CD4-positive, alpha-beta T cell treated with Interleukin-21 for 1 hour (primary cell): ENCODE data around the gene ARHGEF17.

ENCODE experiments used
- DNase-seq: peaks from one replicate; pipeline ENCODE4 v3.0.0-alpha.2; 2020

ARHGEF17 gene

DNA sequence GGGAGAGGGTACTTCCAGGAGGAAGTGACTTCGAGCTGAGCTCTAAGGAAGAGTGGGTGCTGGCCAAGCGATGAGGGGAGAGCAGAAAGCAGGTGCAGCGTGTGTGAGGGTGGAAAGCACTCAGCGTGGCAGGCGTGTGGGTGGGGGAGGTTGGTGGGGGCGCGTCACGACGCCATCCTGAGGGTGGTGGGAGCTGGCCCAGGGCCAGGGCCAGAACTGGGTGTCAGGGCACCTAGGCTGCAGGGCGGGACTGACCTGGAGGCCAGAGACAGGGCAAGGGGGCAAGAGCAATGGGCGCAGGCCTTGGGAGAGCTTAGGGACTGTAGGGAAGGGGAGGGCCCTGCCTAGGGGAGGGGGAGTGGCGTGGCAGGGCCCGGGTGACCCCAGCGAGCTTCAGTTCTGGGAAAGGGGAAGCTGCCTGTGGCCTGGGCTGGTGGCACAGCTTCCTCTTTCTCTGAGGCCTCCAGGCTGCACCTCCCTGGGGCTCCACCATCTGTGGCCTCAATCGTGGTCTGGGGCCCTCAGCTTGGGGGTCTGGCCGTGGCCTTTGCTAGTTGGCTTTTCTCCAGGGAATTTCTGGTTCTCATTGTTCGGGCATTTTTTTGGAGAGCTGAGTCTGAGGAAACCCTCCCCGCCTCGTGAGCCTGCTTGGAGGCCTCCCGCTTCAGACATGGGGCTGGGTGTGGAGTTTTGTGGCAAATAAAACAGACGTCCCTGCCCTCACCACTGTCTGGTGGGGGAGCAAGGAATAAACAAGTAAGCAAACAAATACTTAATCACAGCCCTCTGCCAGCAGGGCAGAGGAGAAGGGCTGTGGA, 77.0 kb downstream of the ARHGEF17 start:
- DNase-seq = peak; percentile 56

GRCh38 chr11:73386016-73386415, 77.9 kb downstream of the ARHGEF17 start:
- no peak for DNase-seq

DNA sequence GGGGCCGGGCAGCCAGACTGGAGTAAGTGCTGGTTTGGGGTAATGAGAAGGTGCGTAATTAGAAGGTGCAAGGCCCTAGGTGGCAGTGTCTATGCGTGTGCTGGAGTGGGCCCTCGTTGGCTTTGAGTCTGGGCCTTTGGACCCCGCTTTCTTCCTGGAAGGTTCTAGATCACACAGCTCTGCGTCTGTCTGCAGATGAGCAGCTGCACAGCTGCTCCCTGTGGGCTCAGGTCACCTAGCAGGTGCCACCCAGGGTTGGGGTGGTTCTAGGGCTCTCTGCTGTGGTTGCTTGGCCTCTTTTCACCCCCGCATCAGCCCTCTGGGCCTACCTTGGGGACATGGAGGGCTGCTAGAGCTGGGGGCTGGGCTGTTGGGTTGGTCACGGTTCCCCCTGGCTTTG, 78.5 kb downstream of the ARHGEF17 start:
- DNase-seq = no peak

DNA sequence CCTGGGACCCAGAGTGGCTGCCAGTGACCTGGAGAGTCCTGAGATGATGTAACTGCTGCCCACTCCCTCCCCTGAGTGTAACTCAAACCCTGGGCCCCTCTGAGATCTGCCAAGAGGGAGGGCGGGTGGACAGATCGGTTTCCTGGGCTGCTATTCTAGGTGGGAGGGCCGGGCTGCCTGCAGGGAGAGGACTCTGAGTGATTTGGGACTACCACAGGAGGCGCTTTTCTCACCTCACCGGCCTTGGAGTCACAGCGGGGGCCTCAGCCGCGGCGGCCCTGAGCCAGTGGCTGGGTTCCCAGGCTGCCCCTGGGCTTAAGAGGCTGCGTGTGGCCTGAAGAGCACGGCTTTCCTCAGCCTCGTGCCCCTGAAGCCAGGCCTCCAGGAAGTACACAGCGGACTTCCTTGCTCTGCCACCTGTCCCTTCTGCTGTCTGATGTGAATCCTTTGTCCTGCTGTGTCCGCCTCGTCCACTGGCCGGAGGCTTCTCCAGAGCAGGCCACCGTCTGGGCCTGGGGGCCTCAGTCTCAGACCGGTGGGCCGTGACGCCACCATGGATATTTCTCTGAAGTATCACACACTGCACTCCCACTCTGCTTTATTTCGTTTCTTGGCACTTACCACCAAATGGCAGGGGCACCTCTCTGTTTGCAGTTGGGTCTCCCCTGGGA, 79.7 kb downstream of the ARHGEF17 start:
- no peak for DNase-seq

- DNase-seq = no peak
These were observed 80.4 kb downstream of the ARHGEF17 start for GRCh38 chr11:73388265-73389133.

DNA sequence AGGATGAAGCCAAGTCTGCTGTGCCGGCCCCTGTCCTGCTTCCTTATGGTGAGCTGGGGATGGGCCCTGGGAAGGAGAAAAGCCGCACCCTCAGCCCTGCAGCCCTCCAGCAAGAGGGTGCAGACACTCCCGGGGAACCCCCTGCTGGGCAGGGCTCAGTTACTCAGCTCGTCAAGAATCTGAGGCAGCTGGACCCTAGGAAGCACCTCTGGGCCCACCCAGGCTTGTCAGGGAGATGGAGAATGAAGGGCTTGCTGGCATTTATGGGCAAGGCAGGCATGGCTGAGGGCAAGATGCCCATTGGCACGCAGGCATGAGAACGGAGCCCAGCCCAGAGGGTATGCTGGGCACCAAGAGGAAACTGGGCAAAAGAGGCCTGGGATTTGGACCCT, 81.1 kb downstream of the ARHGEF17 start:
- DNase-seq = no peak

DNA sequence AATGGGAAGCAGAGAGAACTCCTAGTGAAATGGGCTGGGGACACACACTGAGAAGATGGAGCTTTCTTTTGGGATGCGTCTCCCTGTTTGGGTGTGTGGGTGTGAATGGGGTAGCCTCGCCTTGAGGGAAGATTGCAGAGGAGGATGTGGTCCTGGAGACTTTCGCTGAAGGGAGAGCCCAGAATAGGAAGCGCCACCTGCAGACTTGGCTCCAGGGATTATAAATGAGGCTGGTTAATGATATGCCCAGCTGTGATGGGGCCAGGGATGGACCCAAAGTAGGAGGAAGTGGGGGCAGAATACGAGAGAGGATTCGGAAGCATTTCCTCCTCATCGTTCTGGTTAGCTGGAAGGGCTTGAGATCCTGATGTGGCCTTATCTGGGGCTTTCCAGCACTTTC, 81.8 kb downstream of the ARHGEF17 start:
- DNase-seq = no peak

DNA sequence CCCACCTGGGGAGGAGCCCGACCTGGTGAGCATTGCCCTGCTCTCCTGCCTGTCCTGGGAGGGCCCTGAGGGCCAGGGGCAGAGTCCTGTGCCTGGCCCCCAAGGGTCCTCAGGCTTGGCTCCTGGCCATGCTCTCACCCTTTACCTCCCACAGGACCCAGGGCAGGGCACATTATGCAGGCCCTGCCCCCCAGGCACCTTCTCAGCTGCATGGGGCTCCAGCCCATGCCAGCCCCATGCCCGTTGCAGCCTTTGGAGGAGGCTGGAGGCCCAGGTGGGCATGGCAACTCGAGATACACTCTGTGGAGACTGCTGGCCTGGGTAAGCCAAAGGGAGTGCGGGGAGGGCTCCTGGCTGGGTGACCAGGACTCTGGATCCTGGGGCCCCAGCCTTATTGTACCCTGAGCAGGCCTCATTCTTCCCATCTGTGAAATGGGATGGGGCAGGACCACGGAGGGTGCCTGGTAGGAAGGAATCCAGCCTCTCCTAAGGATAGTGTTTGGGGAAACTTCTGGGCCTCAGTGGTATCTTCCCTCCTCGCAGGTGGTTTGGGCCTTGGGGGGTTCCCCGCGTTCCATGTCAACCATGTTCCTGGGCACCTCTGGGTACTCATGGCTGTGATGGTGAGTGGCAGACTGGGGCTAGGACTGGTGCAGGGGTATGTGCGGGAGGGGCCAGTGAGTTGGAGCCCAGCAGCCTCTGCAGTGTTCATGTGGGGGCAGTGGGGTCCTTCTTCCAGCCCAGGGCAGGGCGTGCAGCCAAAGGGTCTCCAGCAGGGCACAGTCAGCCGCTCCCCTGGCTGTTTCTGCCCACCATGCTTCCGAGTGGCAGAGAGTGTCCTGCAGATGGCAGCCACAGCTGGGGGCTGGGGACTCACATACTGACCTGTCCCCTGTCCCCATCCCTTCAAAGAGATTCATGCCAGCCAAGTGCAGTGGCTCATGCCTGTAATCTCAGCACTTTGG, 82.8 kb downstream of the ARHGEF17 start:
- no peak for DNase-seq

DNA sequence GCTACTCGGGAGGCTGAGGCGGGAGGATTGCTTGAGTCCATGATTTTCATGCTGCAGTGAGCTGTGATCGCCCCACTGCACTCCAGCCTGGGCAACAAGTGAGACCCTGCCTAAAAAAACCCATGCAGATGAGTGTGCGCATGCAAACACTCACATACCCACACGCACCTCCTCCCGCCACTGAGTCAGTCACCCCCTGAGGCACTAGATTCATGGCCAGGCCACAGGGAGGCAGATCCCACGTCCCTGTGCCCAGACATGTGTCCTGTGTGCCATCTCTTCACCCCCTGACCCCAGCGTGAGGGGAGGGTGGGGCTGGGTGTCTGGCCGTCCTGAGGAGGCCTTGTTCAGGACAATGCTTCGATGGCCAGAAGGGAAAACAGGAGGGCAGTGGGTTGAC, 83.6 kb downstream of the ARHGEF17 start:
- DNase-seq = no peak

DNA sequence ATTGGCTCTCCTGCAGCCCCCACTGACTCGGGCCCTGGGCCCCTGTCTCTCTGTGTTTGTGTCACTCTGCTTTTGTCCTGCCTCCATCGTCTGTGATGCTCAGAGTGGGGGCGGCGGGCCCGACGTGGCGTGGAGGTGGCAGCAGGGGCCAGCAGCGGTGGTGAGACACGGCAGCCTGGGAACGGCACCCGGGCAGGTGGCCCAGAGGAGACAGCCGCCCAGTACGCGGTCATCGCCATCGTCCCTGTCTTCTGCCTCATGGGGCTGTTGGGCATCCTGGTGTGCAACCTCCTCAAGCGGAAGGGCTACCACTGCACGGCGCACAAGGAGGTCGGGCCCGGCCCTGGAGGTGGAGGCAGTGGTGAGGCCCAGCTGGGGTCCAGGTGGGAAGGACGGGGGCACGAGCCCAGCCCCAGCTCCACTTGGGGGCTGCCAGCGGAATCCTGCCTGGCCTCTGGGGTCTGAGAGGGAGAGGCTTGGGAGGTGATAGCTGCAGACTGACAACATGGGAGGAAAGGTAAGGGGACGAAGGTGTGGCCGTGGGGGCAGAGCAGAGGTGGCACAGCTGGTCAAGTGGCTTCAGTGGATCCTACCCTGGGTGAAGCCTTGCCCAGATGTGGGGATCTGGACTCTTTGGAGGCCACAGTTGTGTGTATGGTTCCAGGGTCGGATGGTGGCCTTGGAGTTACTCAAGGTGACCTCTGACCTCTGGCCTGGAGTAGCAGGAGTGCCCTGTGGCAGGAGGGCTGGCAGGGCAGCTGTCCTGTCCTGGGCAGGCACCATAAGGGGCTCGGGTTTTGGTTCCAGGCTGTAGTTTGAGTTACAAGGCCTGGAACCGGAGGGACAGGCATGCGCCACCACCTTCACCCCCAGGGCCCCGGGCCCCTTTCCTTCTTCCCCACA, 84.3 kb downstream of the ARHGEF17 start:
- DNase-seq = no peak

DNA sequence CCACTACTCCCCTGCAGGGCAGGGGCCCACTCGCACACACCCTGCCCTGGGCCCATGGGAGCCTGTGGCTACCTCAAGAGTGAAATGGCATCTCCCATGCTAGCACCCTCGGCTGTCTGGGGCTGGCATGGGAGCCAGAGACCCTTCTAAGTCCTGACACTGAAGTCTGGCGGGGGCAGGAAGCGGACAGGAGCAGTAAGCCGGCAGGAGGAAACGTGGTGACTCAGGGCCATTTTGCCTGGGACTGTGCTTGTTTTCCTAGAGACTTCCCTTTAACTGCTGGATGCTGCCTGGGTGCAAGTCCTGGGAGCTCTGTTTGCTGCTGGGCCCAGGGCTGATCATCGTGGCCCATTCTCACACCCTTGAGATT, 84.9 kb downstream of the ARHGEF17 start:
- DNase-seq = no peak

DNA sequence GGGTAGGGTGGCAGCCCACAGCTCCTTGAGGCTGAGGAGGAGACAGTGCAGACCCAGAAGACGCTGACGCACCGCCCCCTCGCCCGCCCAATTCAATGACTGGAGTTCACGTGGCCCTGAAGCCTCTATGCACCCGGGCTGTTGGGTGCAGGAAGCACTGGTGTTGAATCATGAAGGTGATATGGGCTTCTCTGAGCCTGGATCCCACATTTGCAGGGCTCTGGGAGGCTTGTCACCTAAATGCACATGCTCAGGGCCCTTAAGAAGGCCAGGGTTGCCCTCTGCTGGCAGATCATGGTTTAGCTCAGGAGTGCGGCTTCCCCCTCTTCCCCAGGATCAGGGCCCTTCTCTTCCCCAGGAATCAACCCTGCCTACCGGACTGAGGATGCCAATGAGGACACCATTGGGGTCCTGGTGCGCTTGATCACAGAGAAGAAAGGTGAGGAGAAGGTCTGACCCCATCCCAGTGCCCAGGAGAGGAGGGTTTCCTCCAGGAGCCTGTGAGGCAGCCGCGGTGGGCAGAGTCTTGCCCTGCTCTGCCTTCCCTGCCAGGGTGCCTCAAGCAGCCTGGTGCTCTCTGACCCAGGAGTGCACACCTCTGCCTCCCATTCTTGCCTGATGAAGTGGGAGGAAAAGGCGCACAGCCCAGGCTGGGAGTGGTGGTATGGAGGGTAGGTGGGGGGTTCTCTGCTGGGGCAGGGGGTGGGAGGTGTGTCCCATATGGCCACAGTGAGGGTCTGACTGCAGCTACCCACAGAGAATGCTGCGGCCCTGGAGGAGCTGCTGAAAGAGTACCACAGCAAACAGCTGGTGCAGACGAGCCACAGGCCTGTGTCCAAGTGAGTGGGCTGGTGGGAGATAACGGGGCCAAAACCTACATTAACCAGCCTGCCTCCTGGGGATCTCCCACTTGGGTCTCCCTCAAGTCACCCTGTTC, 85.7 kb downstream of the ARHGEF17 start:
- peak; percentile 74 for DNase-seq

DNA sequence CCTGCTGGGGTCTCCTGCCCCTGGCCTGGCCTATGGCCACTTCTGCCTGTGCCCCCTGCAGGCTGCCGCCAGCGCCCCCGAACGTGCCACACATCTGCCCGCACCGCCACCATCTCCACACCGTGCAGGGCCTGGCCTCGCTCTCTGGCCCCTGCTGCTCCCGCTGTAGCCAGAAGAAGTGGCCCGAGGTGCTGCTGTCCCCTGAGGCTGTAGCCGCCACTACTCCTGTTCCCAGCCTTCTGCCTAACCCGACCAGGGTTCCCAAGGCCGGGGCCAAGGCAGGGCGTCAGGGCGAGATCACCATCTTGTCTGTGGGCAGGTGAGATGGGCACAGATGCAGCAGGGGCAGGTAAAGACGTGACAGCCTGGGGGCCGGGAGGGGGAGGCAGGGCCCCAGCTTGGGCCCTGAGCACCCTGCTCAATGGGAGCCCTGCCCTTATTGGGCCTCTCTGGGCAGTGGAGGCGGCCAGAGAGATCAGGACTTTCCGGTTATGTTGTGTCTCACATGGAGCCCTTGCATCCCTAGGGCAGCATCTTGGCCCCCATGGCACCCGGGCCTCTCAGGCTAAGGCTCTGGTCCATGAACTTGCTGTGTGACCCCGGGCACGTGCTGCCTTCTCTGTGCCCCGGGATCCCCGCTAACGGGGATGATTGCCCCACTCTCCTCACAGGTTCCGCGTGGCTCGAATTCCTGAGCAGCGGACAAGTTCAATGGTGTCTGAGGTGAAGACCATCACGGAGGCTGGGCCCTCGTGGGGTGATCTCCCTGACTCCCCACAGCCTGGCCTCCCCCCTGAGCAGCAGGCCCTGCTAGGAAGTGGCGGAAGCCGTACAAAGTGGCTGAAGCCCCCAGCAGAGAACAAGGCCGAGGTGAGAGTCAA, 86.6 kb downstream of the ARHGEF17 start:
- DNase-seq = no peak

DNA sequence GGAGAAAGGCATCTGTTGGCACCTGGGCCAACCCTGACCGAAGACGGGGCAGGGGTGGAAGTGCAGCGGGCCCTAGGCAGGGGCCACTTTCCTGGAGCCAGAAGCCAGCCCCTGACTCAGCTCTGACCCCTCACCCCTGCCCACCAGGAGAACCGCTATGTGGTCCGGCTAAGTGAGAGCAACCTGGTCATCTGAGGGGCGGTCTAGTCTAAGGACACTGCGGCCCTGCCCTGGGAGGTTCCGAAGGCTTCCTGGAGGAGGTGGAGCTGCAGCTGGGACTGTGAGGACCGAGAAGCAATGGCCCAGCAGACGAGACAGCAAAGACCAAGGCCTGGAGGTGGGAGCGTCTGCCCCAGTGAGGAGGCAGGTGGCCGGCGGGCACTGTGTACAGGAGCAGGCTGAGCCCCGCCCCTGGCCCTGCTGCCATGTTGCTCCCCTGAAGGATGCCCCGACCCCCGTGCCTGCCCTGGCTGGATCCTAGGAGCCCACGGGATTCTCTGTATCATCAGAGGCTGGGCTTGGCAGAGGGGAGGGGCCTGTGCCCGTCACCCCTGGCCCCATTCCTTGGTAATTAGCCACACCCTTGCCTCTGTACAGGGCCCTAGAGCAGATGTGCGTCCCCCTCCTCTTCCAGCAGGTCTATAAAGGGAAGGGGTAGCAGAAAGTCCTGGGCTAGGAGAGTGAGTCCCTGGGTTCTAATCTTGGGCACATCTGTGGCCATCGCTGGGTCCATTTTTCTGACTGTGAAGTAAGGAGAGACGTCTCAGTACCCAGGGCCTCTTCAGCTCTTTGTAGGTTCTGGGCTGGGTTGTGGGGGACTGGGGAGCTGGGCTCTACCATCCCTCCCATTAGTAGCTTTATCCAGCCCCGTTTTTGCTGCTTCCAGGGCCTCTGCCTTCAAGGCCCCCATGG, 87.5 kb downstream of the ARHGEF17 start:
- DNase-seq = no peak

DNA sequence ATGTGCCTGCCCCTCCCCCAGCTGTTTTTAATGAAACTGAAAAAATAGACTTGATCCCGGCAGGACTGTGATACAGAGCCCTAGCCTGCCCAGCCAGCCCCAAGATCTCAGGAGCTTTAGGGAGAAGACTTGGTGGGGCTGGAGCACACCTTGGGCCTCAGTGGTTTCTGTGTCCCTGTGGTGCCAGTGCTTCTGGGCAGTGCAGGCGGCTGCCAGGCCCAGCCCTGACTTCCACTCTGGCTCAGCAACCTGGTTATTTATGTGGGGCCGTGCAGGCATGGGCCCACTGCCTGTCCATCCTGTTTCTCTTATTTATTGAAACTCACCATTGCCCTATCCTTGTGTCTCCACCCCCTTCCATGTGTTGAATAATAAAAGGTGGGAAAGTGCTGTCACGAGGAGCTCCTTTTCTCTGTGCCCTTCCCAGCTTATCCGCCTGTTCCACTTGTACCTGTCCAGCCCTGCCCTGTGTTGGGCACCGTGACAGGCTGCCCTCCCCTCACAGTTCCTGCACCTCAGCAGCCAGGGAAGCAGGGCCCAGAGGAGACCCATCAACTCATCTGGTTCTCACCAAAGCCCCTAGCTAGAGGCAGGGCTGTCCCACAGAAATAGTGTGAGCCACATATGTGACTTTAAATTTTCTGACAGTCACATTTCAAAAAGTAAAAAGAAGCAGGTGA, 88.3 kb downstream of the ARHGEF17 start:
- DNase-seq = no peak

DNA sequence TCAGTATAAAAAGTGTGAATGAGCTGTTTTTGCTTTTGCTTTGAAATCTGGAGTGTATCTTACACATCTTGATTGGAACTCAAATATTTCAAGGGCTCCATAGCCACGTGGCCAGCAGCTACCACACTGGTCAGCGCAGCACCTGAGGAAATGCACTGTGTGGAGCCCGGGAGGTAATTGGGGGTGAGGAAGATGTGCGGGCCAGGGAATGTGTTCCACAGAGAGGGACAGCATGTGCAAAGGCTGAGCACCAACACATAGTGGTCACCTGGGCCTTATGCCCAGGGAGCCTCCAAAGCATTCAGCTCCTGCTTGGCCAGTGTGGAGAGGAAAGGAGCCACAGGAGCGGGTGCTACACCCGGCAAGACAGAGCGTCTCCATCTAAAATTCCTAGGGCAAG, 88.9 kb downstream of the ARHGEF17 start:
- DNase-seq = no peak

DNA sequence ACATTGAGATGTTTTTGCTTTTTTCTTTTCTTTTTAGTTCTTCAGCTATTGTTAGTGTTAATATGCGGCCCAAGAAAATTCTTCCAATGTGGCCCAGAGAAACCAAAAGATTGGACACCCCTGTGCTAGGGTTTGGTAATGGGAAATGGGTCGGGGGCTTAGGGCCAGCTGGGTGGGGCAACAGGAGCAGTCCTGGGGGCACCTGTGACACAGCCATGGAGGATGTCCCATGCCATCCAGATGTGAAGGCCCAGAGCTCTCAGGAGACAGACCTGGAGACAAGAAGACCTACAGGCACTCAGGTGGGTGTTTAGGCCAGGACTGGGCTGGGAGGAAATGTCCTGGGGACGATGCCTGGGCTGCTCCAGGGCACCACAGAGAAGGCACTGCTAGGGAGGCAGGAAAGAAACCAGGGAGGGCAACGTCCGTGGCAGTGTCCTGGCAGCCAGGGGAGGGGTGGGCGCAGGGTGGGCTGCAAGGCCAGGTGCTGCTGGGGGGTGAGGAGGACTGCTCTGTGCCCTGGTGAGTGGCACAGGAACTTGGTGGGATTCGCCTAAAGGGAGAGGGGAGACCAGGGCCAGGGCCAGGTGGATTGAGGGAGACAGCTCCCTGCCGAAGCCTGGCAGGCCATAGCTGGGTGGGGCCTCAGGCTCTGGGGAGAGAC, 89.5 kb downstream of the ARHGEF17 start:
- no peak for DNase-seq
